OCI-LY3 (cell line): ENCODE measurements around the gene RNASEL.

Experiments used
- H2AFZ ChIP-seq: fragments of 200-600, 300-600 bp; shearing (Covaris generic); 2 replicates; pipeline ENCODE4 v1.6.0; 2014; ENCODE audit warnings: antibody characterized with exemption, low read depth, low read length
- H3K27ac ChIP-seq: fragments of 200-600, 300-600 bp; sonication (generic); 2 replicates; pipeline ENCODE4 v1.5.1; 2014; ENCODE audit warnings: mild to moderate bottlenecking, low read length, moderate library complexity, mixed read lengths
- H3K27me3 ChIP-seq: fragments of 200-600, 300-600 bp; sonication (generic); 2 replicates; pipeline ENCODE4 v1.6.1; 2014; ENCODE audit warnings: low read depth, low read length, mixed read lengths
- H3K36me3 ChIP-seq: fragments of 200-600, 300-600 bp; sonication (generic); replicated peaks from 2 replicates; pipeline ENCODE3; 2014; ENCODE audit warnings: low read depth, low read length, mixed read lengths
- H3K4me1 ChIP-seq: fragments of 300-600, 200-600 bp; sonication (generic); 2 replicates; pipeline ENCODE4 v1.6.1; 2014; ENCODE audit warnings: low read length, mixed read lengths
- H3K4me2 ChIP-seq: fragments of 200-600, 300-600 bp; sonication (generic); 2 replicates; pipeline ENCODE4 v1.6.1; 2014; ENCODE audit warnings: low read length, mixed read lengths
- H3K4me3 ChIP-seq: fragments of 300-600, 200-600 bp; sonication (generic); 2 replicates; pipeline ENCODE4 v1.5.1; 2014; ENCODE audit warnings: antibody characterized with exemption, mild to moderate bottlenecking, low read length, moderate library complexity
- H3K79me2 ChIP-seq: fragments of 300-600, 200-600 bp; shearing (Covaris generic); 2 replicates; pipeline ENCODE4 v1.6.1; 2014; ENCODE audit warnings: mild to moderate bottlenecking, low read length, mixed read lengths
- H3K9ac ChIP-seq: fragments of 300-600, 200-600 bp; shearing (Covaris generic); 2 replicates; pipeline ENCODE4 v1.6.0; 2014; ENCODE audit warnings: mild to moderate bottlenecking, low read length, moderate library complexity
- H3K9me3 ChIP-seq: fragments of 200-600, 300-600 bp; shearing (Covaris generic); 2 replicates; pipeline ENCODE4 v1.6.1; 2014; ENCODE audit warnings: low read length, mixed read lengths; ENCODE audit not compliant: insufficient read depth
- H4K20me1 ChIP-seq: fragments of 200-600, 300-600 bp; sonication (generic); 2 replicates; pipeline ENCODE4 v1.6.1; 2016; ENCODE audit warnings: low read length, mixed read lengths; ENCODE audit not compliant: insufficient read depth
- EZH2phosphoT487 ChIP-seq: fragments of 200-600 bp; shearing (Covaris generic); IDR thresholded peaks from 2 replicates; pipeline ENCODE4 v1.6.1; 2018; ENCODE audit warnings: antibody characterized with exemption, mixed run types, low read depth
- TF ChIP-seq, protein P1 (sequence below): fragments of 200-600, 300-600 bp; sonication (generic); IDR thresholded peaks from 2 replicates; pipeline ENCODE4 v1.5.1; 2014; ENCODE audit warnings: antibody characterized with exemption, low read length, low read depth

RNASEL gene

DNA sequence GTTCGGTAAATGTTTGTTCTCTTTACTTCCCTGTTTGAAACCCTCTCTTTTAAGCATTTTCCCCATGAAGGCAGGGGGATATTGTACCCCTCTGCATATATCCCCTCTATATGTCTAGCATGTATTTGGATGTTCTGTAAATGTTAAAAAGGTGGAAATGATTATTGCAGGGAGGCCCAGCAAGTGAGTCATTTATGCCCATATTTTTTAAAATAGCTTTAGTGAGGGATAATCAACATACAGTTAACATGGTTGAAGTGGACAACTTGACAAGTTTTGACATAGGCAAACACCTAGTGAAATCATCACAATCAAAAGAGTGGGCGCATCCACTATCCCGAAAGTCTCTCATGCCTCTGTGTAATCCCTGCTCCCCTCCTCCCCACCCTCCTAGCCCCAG is 36.0 kb upstream of the RNASEL start:
- Histone ChIP-seq H3K9me3 (no peaks in the 10 kb centered on the region), H3K36me3 (no peaks in the 10 kb centered on the region), H3K4me2 (no peak overlapping the region; the same call in 1 of the 2 replicates), H3K9ac (no peak overlapping the region), H3K4me3 (no peak overlapping the region), H4K20me1 (no peaks in the 10 kb centered on the region), H3K27me3 (no peaks in the 10 kb centered on the region), H3K4me1 (peaks cover 50% of the 10 kb centered on the region), H3K79me2 (no peaks in the 10 kb centered on the region), H3K27ac (no peak overlapping the region), H2AFZ (0 out of 2 replicates have a peak overlapping the region, but pooled peaks have one; percentile 8)
- no peak for TF ChIP-seq EZH2phosphoT487
- TF ChIP-seq, protein P1, sequence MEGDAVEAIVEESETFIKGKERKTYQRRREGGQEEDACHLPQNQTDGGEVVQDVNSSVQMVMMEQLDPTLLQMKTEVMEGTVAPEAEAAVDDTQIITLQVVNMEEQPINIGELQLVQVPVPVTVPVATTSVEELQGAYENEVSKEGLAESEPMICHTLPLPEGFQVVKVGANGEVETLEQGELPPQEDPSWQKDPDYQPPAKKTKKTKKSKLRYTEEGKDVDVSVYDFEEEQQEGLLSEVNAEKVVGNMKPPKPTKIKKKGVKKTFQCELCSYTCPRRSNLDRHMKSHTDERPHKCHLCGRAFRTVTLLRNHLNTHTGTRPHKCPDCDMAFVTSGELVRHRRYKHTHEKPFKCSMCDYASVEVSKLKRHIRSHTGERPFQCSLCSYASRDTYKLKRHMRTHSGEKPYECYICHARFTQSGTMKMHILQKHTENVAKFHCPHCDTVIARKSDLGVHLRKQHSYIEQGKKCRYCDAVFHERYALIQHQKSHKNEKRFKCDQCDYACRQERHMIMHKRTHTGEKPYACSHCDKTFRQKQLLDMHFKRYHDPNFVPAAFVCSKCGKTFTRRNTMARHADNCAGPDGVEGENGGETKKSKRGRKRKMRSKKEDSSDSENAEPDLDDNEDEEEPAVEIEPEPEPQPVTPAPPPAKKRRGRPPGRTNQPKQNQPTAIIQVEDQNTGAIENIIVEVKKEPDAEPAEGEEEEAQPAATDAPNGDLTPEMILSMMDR, result no peak

DNA sequence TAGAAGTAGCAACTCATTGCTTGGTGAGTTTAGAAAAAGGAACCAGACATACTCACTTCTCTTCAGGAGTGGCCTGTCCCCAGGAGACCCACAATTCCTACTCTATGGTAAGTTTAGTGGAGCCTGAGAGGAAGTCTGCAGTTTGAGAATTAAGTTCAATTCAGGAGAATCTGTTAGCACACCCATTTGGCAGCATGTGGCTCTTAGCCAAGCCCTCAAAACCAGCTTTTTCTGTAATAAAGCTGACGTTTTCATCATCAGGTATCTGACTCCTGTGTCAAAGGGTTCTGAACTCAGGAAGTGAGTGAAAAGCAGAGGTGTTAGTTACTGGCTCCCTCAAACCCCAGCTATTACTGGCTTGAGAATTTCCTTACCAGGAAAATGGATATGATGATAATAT is 35.5 kb upstream of the RNASEL start:
- TF ChIP-seq EZH2phosphoT487, result no peak
- TF ChIP-seq, protein P1, result no peak
- H3K9ac ChIP-seq, result no peak overlapping the region
- H3K36me3 ChIP-seq, result no peaks in the 10 kb centered on the region
- H3K27me3 ChIP-seq, result no peaks in the 10 kb centered on the region
- no peaks in the 10 kb centered on the region for H4K20me1 ChIP-seq
- peaks cover 46% of the 10 kb centered on the region for H3K4me1 ChIP-seq
- peak overlapping the region; percentile 66; the same call in 1 of the 2 replicates for H3K4me2 ChIP-seq
- 0 out of 2 replicates have a peak overlapping the region, but pooled peaks have one; percentile 8 for H2AFZ ChIP-seq
- H3K4me3 ChIP-seq, result no peak overlapping the region
- no peaks in the 10 kb centered on the region for H3K79me2 ChIP-seq
- H3K9me3 ChIP-seq, result no peaks in the 10 kb centered on the region
- H3K27ac ChIP-seq, result peak overlapping the region; percentile 9; the same call in 1 of the 2 replicates

DNA sequence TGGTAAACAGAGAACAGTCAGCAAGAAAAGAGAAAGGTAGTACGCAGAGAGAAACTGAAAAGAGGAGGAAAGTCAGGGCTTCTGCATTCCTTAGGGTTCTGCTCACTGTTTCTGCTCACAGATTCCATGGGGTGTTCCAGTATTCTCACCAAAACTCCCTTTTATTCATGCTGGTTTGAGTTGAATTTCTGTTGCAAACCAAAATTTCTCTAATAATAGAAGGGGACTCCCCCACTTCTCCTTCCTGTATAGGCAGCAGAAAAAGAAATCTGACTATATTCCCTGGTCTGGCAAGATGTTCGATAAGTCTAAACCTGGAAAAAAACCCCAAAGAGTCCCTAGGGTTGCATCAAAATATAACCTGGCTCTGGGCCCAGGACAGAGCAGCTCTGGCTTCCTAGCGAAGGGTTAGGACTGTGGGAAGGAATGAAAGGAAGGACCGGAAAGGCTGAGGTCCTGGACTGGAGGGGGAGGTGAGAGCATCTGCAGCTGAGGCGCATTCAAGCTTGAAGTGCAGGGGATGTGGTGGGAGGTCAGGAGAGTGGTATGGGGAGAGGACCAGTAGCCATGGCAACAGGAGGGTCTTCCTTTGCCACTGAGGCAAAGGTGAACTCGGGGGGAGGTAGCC is 34.0 kb upstream of the RNASEL start:
- H3K4me1 ChIP-seq, result peaks cover 45% of the 10 kb centered on the region
- peak overlapping the region; percentile 68 for H2AFZ ChIP-seq
- H3K27ac ChIP-seq, result no peak overlapping the region
- H3K79me2 ChIP-seq, result no peaks in the 10 kb centered on the region
- H3K9me3 ChIP-seq, result no peaks in the 10 kb centered on the region
- peak overlapping the region; percentile 1; the same call in 1 of the 2 replicates for H3K9ac ChIP-seq
- no peaks in the 10 kb centered on the region; the same call in none of the 2 replicates for H3K27me3 ChIP-seq
- TF ChIP-seq, protein P1, result no peak
- TF ChIP-seq EZH2phosphoT487, result no peak
- no peaks in the 10 kb centered on the region for H3K36me3 ChIP-seq
- H3K4me3 ChIP-seq, result peak overlapping the region; percentile 28
- no peaks in the 10 kb centered on the region for H4K20me1 ChIP-seq
- peak overlapping the region; percentile 66 for H3K4me2 ChIP-seq

DNA sequence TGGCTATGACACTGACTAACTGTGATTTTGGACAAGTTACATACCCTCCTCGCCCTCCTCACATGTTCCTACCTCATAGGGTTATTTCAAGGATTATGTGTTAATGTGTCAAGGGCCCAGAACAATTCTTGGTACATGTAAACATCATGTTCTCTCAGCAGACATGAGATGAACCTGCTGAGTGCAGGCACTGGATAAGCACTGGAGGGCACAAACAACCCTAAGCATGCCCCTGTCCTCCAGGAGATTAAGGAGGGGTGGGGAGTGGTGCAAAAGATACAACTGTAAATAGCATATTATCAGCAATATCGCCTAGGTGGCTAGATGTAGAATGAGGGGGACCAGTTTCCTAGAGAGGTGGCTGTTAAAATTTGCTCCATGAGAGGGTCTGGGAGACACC is 32.9 kb upstream of the RNASEL start:
- H3K9me3 ChIP-seq, result no peaks in the 10 kb centered on the region
- H3K27ac ChIP-seq, result no peak overlapping the region
- no peaks in the 10 kb centered on the region for H4K20me1 ChIP-seq
- no peak overlapping the region for H3K4me2 ChIP-seq
- H3K4me1 ChIP-seq, result peaks cover 57% of the 10 kb centered on the region
- H3K36me3 ChIP-seq, result no peaks in the 10 kb centered on the region
- no peaks in the 10 kb centered on the region for H3K79me2 ChIP-seq
- H3K4me3 ChIP-seq, result no peak overlapping the region
- H3K9ac ChIP-seq, result no peak overlapping the region
- H3K27me3 ChIP-seq, result peaks cover 9% of the 10 kb centered on the region
- no peak overlapping the region for H2AFZ ChIP-seq
- TF ChIP-seq EZH2phosphoT487, result no peak
- TF ChIP-seq, protein P1, result no peak
